GM12878 (cell line): ENCODE data around the gene TRIM63.

Source experiments
- BHLHE40 ChIP-seq, 2 experiments: fragments of 450-650 bp in 1 of 2; IDR thresholded peaks; 2 replicates each; pipeline ENCODE4 v1.6.1; 2011 to 2017; ENCODE audit warnings: low read depth in 2 of 2, borderline replicate concordance in 1 of 2, improper control_type of control experiment in 1 of 2, low read length in 1 of 2, mild to moderate bottlenecking in 1 of 2
- NBN ChIP-seq: fragments of 450-650 bp; IDR thresholded peaks from 2 replicates; pipeline ENCODE4 v1.6.1; 2016
- NR2C2 ChIP-seq: IDR thresholded peaks from 2 replicates; pipeline ENCODE4 v1.6.1; 2011; ENCODE audit warnings: borderline replicate concordance, low read depth; ENCODE audit not compliant: control insufficient read depth, insufficient read length
- TCF12 ChIP-seq: IDR thresholded peaks from 2 replicates; pipeline ENCODE4 v1.6.1; 2011; ENCODE audit warnings: low read depth, mild to moderate bottlenecking, low read length

DNA sequence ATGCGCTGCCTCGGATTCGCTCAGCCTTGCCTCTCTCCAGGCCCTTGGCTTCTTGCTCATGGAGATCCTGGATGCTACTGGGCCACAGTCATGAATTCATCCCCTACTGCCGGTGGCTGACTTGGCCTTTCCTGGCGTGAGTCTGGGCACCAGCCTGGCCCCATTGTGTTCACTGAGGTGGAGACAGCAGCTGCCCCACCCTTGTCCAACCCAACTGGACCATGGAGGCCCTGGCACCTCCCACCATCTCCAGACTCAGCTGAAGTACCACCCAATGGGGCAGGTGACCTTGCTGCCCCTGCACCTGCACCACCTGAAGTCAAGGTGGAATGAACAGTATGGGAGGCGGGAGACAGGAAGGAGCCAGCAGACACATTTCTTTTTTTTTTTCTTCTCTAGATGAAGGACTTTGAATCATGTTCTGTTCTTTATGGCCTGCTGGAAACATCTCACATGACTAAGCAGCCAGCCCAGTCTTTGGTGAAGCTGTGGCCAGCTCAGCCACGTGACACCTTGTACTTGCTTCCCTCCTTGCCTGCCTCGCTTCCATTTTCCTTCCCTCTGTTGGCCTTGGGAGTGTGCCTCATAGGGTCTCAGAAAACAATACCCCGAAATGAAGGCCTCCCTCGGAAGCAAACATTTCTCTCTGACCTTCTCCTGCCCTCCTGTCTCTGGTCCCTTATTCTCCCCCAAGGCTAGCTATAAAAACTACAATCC lies 17.7 kb downstream of the TRIM63 start:
- TF ChIP-seq NR2C2, result no peak
- no peak for TF ChIP-seq TCF12
- no peak for TF ChIP-seq BHLHE40 (IDR thresholded peaks at IDR 0.05; ENCODE audit: borderline replicate concordance in 1 of 2, low read depth in 2 of 2, low read length in 1 of 2)
- TF ChIP-seq NBN, result no peak
